Stomach (tissue), 4 donors: Measurements from ENCODE around the gene CD1C.

ENCODE experiments used
- CTCF ChIP-seq, 7 experiments: fragments of 450-650 bp in 4 of 7; fragments of 200-600 bp in 3 of 7; sonication (generic) in 3 of 7; IDR thresholded peaks; one replicate each; pipeline ENCODE4 v1.5.1; 2016 to 2019; ENCODE audit warnings: antibody characterized with exemption in 7 of 7, control low read depth in 2 of 7, mild to moderate bottlenecking in 1 of 7
- EP300 ChIP-seq: sonication (generic); formaldehyde crosslinking; IDR thresholded peaks from one replicate; pipeline ENCODE4 v1.6.1; 2017; ENCODE audit warnings: antibody characterized with exemption
- POLR2A ChIP-seq, 4 donors: fragments of 450-650 bp; IDR thresholded peaks; one replicate each; pipeline ENCODE4 v1.6.1; 2016; ENCODE audit warnings: antibody characterized with exemption in 4 of 4, control low read depth in 2 of 4, mild to moderate bottlenecking in 1 of 4, moderate library complexity in 1 of 4
- POLR2AphosphoS5 ChIP-seq, 3 donors: sonication (generic); formaldehyde crosslinking; IDR thresholded peaks; one replicate each; pipeline ENCODE4 v1.6.1; 2016; ENCODE audit warnings: antibody characterized with exemption in 3 of 3

- no peak for TF ChIP-seq POLR2A (IDR thresholded peaks at IDR 0.05)
- no peak for TF ChIP-seq CTCF (IDR thresholded peaks at IDR 0.05)
- no peak for TF ChIP-seq EP300
- TF ChIP-seq POLR2AphosphoS5 (IDR thresholded peaks at IDR 0.05): no peak
Observed at GRCh38 chr1:158255656-158256055, 34.1 kb upstream of the CD1C start.
